Measurements from ENCODE around the gene SLC44A1. TPM values are rescaled to one million over a fixed set of nuclear protein-coding genes. Genes with fewer than 3 reads are reported as not detected.

The SLC44A1 gene
- total and polyA plus RNA-seq, 2 of the 13 experiments (the other 11 are each of a cell fraction or from before 2014, with no cell fraction given): 21.4 to 40.8 TPM

DNA sequence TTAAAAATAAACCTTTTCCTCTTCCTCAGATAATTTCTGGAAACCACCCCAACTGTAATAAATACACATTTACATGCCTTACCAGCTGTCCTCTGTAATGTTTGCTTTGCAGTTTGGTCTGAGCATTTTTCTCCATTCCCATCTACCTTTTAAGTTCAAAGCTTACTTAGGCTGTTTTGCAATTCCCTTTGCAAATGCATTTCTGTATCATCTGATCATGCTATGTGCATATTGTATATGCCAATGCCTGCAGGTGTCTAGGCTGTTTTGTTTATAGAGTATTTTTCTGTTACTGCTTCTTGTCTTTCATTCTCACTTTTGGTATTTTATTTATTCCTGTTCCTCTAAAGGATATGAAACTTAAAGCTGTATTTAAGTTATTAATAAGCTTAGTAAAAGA is 86.3 kb downstream of the SLC44A1 start:
- Histone ChIP-seq H3K9me3 (ENCODE audit: low read length) (no peaks in the 10 kb centered on the region), H4K20me1 (ENCODE audit: insufficient read depth, low read length) (no peaks in the 10 kb centered on the region), H2AFZ (ENCODE audit: low read length) (no peak overlapping the region), H3K36me3 (replicated peaks in 1 of 2; ENCODE audit: control insufficient read depth in 1 of 2, insufficient read depth in 2 of 2, low read length in 2 of 2) (peaks cover 0 to 5% of the 10 kb centered on the region in 2 experiments; a peak in 2 of 5 replicates), H3K4me2 (ENCODE audit: low read depth, low read length) (peak overlapping the region; percentile 48), H3K79me2 (ENCODE audit: insufficient read depth, low read length) (peaks cover 3% of the 10 kb centered on the region), H3K27ac (ENCODE audit: extremely low read length, insufficient read depth, low read length) (peak overlapping the region; percentile 69), H3K9ac (ENCODE audit: insufficient read depth, low read depth, low read length) (peak overlapping the region; percentile 48; the same call in 1 of the 2 replicates), H3K4me3 (replicated peaks in 1 of 3; ENCODE audit: insufficient read depth in 1 of 3, low read depth in 2 of 3, low read length in 3 of 3) (peak overlapping the region in 1 of 3 experiments; percentile 3; a peak in 1 of 6 replicates), H3K27me3 (ENCODE audit: control insufficient read depth in 1 of 2, insufficient read depth in 2 of 2, low read length in 2 of 2) (no peaks in the 10 kb centered on the region), H3K4me1 (ENCODE audit: insufficient read depth, low read length) (peaks cover 53% of the 10 kb centered on the region)
- in situ Hi-C loops (cut with HindIII; ENCODE audit: extremely low pct_ligation_motif_present, low pct_unique_long_range_greater_than_20kb): no loop called here
- peak; percentile 89 for DNase-seq (ENCODE audit: low spot score)
- ChIA-PET POLR2A (interaction anchor here (0.8 to 3.1 kb wide), 6 partner anchors 11 to 404 kb away, joined by 3 to 32 read pairs (median 5); partner anchors contain the start of gene SLC44A1), CTCF (ENCODE audit: low intra/inter-chr PET ratio, low total read pairs) (no interaction called here)
- no TSS peak for BruUV-seq (replicated peaks)
- intact Hi-C loops (cut with micrococcal nuclease; ENCODE audit: unreplicated experiment): loop anchor here (2.0 to 5.0 kb wide), 3 partner anchors 38 to 86 kb away; partner anchors contain the start of gene SLC44A1
- peak; percentile 52 for FAIRE-seq
- ATAC-seq: peak; percentile 91
- TF ChIP-seq MIXL1 (CRISPR knock-in tag; IDR thresholded peaks at IDR 0.05): peak; percentile 24; the same call in 1 of the 2 replicates
- TF ChIP-seq, protein P1, sequence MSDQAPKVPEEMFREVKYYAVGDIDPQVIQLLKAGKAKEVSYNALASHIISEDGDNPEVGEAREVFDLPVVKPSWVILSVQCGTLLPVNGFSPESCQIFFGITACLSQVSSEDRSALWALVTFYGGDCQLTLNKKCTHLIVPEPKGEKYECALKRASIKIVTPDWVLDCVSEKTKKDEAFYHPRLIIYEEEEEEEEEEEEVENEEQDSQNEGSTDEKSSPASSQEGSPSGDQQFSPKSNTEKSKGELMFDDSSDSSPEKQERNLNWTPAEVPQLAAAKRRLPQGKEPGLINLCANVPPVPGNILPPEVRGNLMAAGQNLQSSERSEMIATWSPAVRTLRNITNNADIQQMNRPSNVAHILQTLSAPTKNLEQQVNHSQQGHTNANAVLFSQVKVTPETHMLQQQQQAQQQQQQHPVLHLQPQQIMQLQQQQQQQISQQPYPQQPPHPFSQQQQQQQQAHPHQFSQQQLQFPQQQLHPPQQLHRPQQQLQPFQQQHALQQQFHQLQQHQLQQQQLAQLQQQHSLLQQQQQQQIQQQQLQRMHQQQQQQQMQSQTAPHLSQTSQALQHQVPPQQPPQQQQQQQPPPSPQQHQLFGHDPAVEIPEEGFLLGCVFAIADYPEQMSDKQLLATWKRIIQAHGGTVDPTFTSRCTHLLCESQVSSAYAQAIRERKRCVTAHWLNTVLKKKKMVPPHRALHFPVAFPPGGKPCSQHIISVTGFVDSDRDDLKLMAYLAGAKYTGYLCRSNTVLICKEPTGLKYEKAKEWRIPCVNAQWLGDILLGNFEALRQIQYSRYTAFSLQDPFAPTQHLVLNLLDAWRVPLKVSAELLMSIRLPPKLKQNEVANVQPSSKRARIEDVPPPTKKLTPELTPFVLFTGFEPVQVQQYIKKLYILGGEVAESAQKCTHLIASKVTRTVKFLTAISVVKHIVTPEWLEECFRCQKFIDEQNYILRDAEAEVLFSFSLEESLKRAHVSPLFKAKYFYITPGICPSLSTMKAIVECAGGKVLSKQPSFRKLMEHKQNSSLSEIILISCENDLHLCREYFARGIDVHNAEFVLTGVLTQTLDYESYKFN (CRISPR knock-in tag; conservative IDR thresholded peaks at IDR 0.05): peak; percentile 75
- peak; percentile 59; the same call in 1 of the 2 replicates for TF ChIP-seq ZNF335 (CRISPR knock-in tag; IDR thresholded peaks at IDR 0.05)
- TF ChIP-seq FOXA3 (CRISPR knock-in tag; IDR thresholded peaks at IDR 0.05): peak; percentile 72
- peak; percentile 75 for TF ChIP-seq TCF7 (IDR thresholded peaks at IDR 0.05; ENCODE audit: low read depth)
- no peak for TF ChIP-seq NR2F2 (IDR thresholded peaks at IDR 0.05; ENCODE audit: borderline replicate concordance, low read depth)
- peak in 1 of 2 experiments; percentile 77; a peak in 2 of 4 replicates for TF ChIP-seq EP300 (IDR thresholded peaks at IDR 0.05; ENCODE audit: low read depth in 2 of 2, low read length in 2 of 2)
- TF ChIP-seq EP300 (CRISPR knock-in tag; IDR thresholded peaks at IDR 0.05; ENCODE audit: borderline replicate concordance): peak; percentile 49; the same call in 1 of the 2 replicates
- peak; percentile 86 for TF ChIP-seq GATAD2A (CRISPR knock-in tag; IDR thresholded peaks at IDR 0.05)
- TF ChIP-seq KDM2A (CRISPR knock-in tag; IDR thresholded peaks at IDR 0.05; ENCODE audit: borderline replicate concordance, low read depth): no peak
- TF ChIP-seq THAP11 (CRISPR knock-in tag; IDR thresholded peaks at IDR 0.05): peak; percentile 43; the same call in 1 of the 2 replicates
- TF ChIP-seq MIER3 (CRISPR knock-in tag; IDR thresholded peaks at IDR 0.05; ENCODE audit: borderline replicate concordance): peak; percentile 82; the same call in 1 of the 2 replicates
- TF ChIP-seq, protein P2, sequence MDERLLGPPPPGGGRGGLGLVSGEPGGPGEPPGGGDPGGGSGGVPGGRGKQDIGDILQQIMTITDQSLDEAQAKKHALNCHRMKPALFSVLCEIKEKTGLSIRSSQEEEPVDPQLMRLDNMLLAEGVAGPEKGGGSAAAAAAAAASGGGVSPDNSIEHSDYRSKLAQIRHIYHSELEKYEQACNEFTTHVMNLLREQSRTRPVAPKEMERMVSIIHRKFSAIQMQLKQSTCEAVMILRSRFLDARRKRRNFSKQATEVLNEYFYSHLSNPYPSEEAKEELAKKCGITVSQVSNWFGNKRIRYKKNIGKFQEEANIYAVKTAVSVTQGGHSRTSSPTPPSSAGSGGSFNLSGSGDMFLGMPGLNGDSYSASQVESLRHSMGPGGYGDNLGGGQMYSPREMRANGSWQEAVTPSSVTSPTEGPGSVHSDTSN (CRISPR knock-in tag; IDR thresholded peaks at IDR 0.05): no peak
- TF ChIP-seq GTF3A (CRISPR knock-in tag; conservative IDR thresholded peaks at IDR 0.05): no peak
- peak in 1 of 2 experiments; percentile 37; a peak in 1 of 4 replicates for TF ChIP-seq KLF16 (CRISPR knock-in tag; IDR thresholded peaks at IDR 0.05)
- TF ChIP-seq SIX1 (CRISPR knock-in tag; IDR thresholded peaks at IDR 0.05; ENCODE audit: borderline replicate concordance): peak; percentile 54; the same call in 1 of the 2 replicates
- TF ChIP-seq, protein P3, sequence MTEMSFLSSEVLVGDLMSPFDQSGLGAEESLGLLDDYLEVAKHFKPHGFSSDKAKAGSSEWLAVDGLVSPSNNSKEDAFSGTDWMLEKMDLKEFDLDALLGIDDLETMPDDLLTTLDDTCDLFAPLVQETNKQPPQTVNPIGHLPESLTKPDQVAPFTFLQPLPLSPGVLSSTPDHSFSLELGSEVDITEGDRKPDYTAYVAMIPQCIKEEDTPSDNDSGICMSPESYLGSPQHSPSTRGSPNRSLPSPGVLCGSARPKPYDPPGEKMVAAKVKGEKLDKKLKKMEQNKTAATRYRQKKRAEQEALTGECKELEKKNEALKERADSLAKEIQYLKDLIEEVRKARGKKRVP (CRISPR knock-in tag; IDR thresholded peaks at IDR 0.05): peak in 1 of 2 experiments; percentile 33; a peak in 1 of 4 replicates
- TF ChIP-seq, protein P4, sequence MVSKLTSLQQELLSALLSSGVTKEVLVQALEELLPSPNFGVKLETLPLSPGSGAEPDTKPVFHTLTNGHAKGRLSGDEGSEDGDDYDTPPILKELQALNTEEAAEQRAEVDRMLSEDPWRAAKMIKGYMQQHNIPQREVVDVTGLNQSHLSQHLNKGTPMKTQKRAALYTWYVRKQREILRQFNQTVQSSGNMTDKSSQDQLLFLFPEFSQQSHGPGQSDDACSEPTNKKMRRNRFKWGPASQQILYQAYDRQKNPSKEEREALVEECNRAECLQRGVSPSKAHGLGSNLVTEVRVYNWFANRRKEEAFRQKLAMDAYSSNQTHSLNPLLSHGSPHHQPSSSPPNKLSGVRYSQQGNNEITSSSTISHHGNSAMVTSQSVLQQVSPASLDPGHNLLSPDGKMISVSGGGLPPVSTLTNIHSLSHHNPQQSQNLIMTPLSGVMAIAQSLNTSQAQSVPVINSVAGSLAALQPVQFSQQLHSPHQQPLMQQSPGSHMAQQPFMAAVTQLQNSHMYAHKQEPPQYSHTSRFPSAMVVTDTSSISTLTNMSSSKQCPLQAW (CRISPR knock-in tag; IDR thresholded peaks at IDR 0.05): no peak
- peak; percentile 88 for TF ChIP-seq ZNF614 (CRISPR knock-in tag; IDR thresholded peaks at IDR 0.05; ENCODE audit: borderline replicate concordance)
